ENCODE data around the gene UBE2O. TPM values are rescaled to one million over a fixed set of nuclear protein-coding genes. Genes with fewer than 3 reads are reported as not detected.

The UBE2O gene
- total RNA-seq, 2 experiments from 2014 or later: 43.4 to 79.6 TPM

DNA sequence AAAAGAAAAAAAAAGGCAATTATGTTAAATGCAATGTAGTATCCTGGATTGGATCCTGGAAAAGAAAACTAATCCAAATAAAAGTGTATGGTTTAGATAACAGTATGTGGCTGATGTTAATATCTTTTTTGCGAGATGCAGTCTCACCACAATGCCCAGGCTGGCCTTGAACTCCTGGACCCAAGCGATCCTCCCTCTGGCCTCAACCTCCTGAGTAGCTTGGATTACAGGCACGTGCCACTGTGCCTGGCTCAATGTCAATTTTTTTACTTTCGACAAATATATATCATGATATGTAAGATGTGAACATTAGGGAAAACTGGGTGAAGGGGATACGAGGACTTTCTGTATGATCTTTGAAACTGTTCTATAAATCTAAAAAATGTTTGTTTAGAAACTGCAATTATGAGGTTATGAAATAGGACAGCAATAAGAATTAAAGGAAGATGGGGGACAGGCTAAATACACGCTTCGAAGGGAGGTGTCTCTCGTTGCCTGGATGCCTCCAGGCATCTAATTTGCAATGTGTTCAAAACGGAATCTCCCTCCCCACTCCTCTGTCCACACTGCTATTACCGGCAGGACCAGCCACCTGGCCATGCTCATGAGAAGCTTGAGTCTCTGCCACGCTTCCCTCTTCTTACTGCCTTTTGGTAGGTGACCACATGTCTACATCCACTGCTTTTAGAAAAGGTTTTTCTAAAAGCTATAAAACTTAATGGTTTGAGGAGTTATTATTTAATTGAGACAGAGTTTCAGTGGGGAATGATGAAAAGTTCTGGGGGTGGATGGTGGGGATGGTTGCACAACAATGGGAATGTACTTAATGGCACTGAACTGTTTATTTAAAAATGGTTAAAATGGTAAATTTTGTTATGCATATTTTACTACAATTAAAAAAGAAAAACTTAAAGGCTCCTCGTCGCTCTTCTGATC lies 15.2 kb downstream of the UBE2O start:
- Histone ChIP-seq H3K9me3 (ENCODE audit: low read length) (no peaks in the 10 kb centered on the region), H3K9me2 (ENCODE audit: insufficient read depth, low read length) (no peaks in the 10 kb centered on the region), H3K36me3 (ENCODE audit: insufficient read depth, low read length) (peaks cover 36% of the 10 kb centered on the region), H3K4me3 (ENCODE audit: low read depth, low read length, poor library complexity, severe bottlenecking) (no peak overlapping the region), H4K20me1 (ENCODE audit: insufficient read depth, low read length) (peaks cover 10% of the 10 kb centered on the region), H3K4me2 (ENCODE audit: low read length) (no peak overlapping the region; the same call in 1 of the 2 replicates), H3K27ac (ENCODE audit: low read depth, low read length, poor library complexity, severe bottlenecking) (no peak overlapping the region), H2AFZ (ENCODE audit: low read length) (no peak overlapping the region), H3K79me2 (ENCODE audit: insufficient read depth, low read depth, low read length) (peaks cover 98% of the 10 kb centered on the region), H3K4me1 (ENCODE audit: insufficient read depth, low read length, poor library complexity, severe bottlenecking) (peaks cover 84% of the 10 kb centered on the region)
- TF ChIP-seq, protein P1, sequence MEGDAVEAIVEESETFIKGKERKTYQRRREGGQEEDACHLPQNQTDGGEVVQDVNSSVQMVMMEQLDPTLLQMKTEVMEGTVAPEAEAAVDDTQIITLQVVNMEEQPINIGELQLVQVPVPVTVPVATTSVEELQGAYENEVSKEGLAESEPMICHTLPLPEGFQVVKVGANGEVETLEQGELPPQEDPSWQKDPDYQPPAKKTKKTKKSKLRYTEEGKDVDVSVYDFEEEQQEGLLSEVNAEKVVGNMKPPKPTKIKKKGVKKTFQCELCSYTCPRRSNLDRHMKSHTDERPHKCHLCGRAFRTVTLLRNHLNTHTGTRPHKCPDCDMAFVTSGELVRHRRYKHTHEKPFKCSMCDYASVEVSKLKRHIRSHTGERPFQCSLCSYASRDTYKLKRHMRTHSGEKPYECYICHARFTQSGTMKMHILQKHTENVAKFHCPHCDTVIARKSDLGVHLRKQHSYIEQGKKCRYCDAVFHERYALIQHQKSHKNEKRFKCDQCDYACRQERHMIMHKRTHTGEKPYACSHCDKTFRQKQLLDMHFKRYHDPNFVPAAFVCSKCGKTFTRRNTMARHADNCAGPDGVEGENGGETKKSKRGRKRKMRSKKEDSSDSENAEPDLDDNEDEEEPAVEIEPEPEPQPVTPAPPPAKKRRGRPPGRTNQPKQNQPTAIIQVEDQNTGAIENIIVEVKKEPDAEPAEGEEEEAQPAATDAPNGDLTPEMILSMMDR (conservative IDR thresholded peaks at IDR 0.05; ENCODE audit: low read length): no peak
- no peak for TF ChIP-seq EZH2phosphoT487 (IDR thresholded peaks at IDR 0.05; ENCODE audit: borderline replicate concordance, low read depth, low read length)
- ChIA-PET POLR2A (interaction anchor here (0.6 to 1.1 kb wide), 4 partner anchors 7 to 91 kb away, joined by 3 to 4 read pairs (median 3); no protein-coding TSS in a partner anchor), CTCF (ENCODE audit: unreplicated experiment) (interaction anchor here (1.1 kb wide), 1 partner anchor 10 kb away, joined by 3 read pairs; no protein-coding TSS in a partner anchor)
- DNase-seq (ENCODE audit: low spot score): no peak
- BruUV-seq (replicated peaks): no TSS peak
- intact Hi-C loops (cut with micrococcal nuclease; ENCODE audit: unreplicated experiment): no loop called here

DNA sequence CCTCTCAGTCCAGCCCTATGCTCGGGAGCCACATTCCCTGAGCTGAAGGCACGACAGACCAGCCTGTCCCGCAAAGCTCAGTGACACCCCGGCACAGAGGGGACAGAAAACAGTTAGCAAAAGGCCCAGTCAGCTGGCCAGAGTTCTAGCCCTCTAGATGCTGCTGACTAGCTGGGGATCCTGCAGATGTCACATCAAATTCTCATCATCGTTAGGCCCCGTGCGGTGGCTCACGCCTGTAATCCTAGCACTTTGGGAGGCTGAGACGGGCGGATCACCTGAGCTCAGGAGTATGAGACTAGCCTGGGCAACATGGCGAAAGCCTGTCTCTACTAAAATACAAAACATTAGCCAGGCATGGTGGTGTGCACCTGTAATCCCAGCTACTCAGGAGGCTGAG lies 17.2 kb downstream of the UBE2O start:
- no peaks in the 10 kb centered on the region for H3K9me2 ChIP-seq (ENCODE audit: insufficient read depth, low read length)
- no peak for TF ChIP-seq EZH2phosphoT487 (IDR thresholded peaks at IDR 0.05; ENCODE audit: borderline replicate concordance, low read depth, low read length)
- TF ChIP-seq, protein P1 (conservative IDR thresholded peaks at IDR 0.05; ENCODE audit: low read length): no peak
- H4K20me1 ChIP-seq (ENCODE audit: insufficient read depth, low read length): peaks cover 4% of the 10 kb centered on the region; the same call in 1 of the 2 replicates
- POLR2A ChIA-PET: interaction anchor here (0.7 to 1.5 kb wide), 5 partner anchors 11 to 291 kb away, joined by 3 to 4 read pairs (median 4); no protein-coding TSS in a partner anchor
- no peak for DNase-seq (ENCODE audit: low spot score)
- CTCF ChIA-PET (ENCODE audit: unreplicated experiment): interaction anchor here (0.6 to 1.5 kb wide), 5 partner anchors 8 to 66 kb away, joined by 3 to 7 read pairs (median 3); partner anchors contain the start of genes RHBDF2 and UBE2O
- H3K36me3 ChIP-seq (ENCODE audit: insufficient read depth, low read length): peaks cover 32% of the 10 kb centered on the region
- peaks cover 98% of the 10 kb centered on the region for H3K79me2 ChIP-seq (ENCODE audit: insufficient read depth, low read depth, low read length)
- no peak overlapping the region for H3K27ac ChIP-seq (ENCODE audit: low read depth, low read length, poor library complexity, severe bottlenecking)
- no peak overlapping the region for H3K4me2 ChIP-seq (ENCODE audit: low read length)
- H2AFZ ChIP-seq (ENCODE audit: low read length): no peak overlapping the region
- peaks cover 84% of the 10 kb centered on the region for H3K4me1 ChIP-seq (ENCODE audit: insufficient read depth, low read length, poor library complexity, severe bottlenecking)
- no peaks in the 10 kb centered on the region for H3K9me3 ChIP-seq (ENCODE audit: low read length)
- BruUV-seq (replicated peaks): no TSS peak
- H3K4me3 ChIP-seq (ENCODE audit: low read depth, low read length, poor library complexity, severe bottlenecking): no peak overlapping the region
- intact Hi-C loops (cut with micrococcal nuclease; ENCODE audit: unreplicated experiment): no loop called here
